Measurements from ENCODE around the gene LAMP2.

LAMP2 gene

GRCh38 chrX:120453985-120454384 is 15.1 kb downstream of the LAMP2 start:
- no peak for DNase-seq

- no peak for DNase-seq
Measured at GRCh38 chrX:120452131-120452530, 17.0 kb downstream of the LAMP2 start.

- no peak for DNase-seq
Measured at GRCh38 chrX:120450163-120450562, 18.9 kb downstream of the LAMP2 start.

GRCh38 chrX:120446498-120446897 is 22.6 kb downstream of the LAMP2 start:
- DNase-seq, result no peak

- no peak for DNase-seq
Measured at GRCh38 chrX:120439921-120440320, 29.2 kb downstream of the LAMP2 start.

GRCh38 chrX:120429776-120430540 is 39.1 kb downstream of the LAMP2 start:
- DNase-seq, result no peak

GRCh38 chrX:120428309-120428708 is 40.8 kb downstream of the LAMP2 start:
- no peak for DNase-seq

GRCh38 chrX:120426599-120426998 is 42.5 kb downstream of the LAMP2 start:
- no peak for DNase-seq

GRCh38 chrX:120419463-120419862 is 49.6 kb downstream of the LAMP2 start:
- no peak for DNase-seq

- DNase-seq, result no peak
Measured at GRCh38 chrX:120408168-120408567, 60.9 kb downstream of the LAMP2 start.

- no peak for DNase-seq
Measured at GRCh38 chrX:120406638-120407037, 62.5 kb downstream of the LAMP2 start.

- no peak for DNase-seq
Measured at GRCh38 chrX:120402369-120402768, 66.7 kb downstream of the LAMP2 start.

- no peak for DNase-seq
Measured at GRCh38 chrX:120401301-120401700, 67.8 kb downstream of the LAMP2 start.

GRCh38 chrX:120380699-120381098 is 88.4 kb downstream of the LAMP2 start:
- no peak for DNase-seq

GRCh38 chrX:120379937-120380681 is 89.0 kb downstream of the LAMP2 start:
- no peak for DNase-seq

GRCh38 chrX:120378570-120378969 is 90.5 kb downstream of the LAMP2 start:
- DNase-seq, result no peak

Data from NCI-H1048 (cell line).